ENCODE results near the gene MAML1.

- TF ChIP-seq EZH2 (IDR thresholded peaks at IDR 0.05; ENCODE audit: insufficient read depth, poor library complexity, severe bottlenecking), result no peak
- no peak for TF ChIP-seq EZH2phosphoT487 (IDR thresholded peaks at IDR 0.05; ENCODE audit: insufficient read depth, low read depth)
Measured at GRCh38 chr5:179731791-179732411, 721 bp upstream of the MAML1 start.

All from GM23248 (cell line).